HG02571 (cell line): ENCODE results near the gene PSENEN.
"Not testable (repeated sequence)": the region's sequence is repeated elsewhere in the genome, so short reads cannot be mapped to it uniquely, and the experiment has no call there.

Experiments
- ATAC-seq: cut with Tn5 transposase; IDR thresholded peaks from one replicate; pipeline ENCODE4 v1.9.1; 2021; ENCODE audit warnings: mild to moderate bottlenecking, moderate library complexity; ENCODE audit not compliant: unreplicated experiment

The PSENEN gene

GRCh38 chr19:35787227-35787799 is 41.9 kb downstream of the PSENEN start:
- ATAC-seq, result no peak

- no peak for ATAC-seq
Observed at GRCh38 chr19:35788205-35788960, 42.9 kb downstream of the PSENEN start.

GRCh38 chr19:35789195-35789977 is 43.9 kb downstream of the PSENEN start:
- no peak for ATAC-seq

GRCh38 chr19:35789978-35790944 is 44.8 kb downstream of the PSENEN start:
- ATAC-seq, result no peak

- ATAC-seq, result no peak
Observed at GRCh38 chr19:35790981-35791813, 45.7 kb downstream of the PSENEN start.

- no peak for ATAC-seq
Observed at GRCh38 chr19:35791814-35792279, 46.4 kb downstream of the PSENEN start.

GRCh38 chr19:35792312-35792711 is 46.9 kb downstream of the PSENEN start:
- no peak for ATAC-seq

- no peak for ATAC-seq
Observed at GRCh38 chr19:35792888-35793287, 47.4 kb downstream of the PSENEN start.

- no peak for ATAC-seq
Observed at GRCh38 chr19:35793381-35794165, 48.1 kb downstream of the PSENEN start.

GRCh38 chr19:35795564-35795963 is 50.1 kb downstream of the PSENEN start:
- not testable (repeated sequence) for ATAC-seq
